ENCODE results near the gene GAS2L1.

The GAS2L1 gene

GRCh38 chr22:29327089-29327764 lies 20.8 kb downstream of the GAS2L1 start:
- peaks cover 41% of the 10 kb centered on the region for H3K36me3 ChIP-seq (ENCODE audit: control insufficient read depth, insufficient read depth, low read length)
- H3K27ac ChIP-seq (ENCODE audit: insufficient read depth, low read length, poor library complexity, severe bottlenecking) = no peak overlapping the region
- no peaks in the 10 kb centered on the region for H3K27me3 ChIP-seq (replicated peaks; ENCODE audit: control insufficient read depth, insufficient read depth, low read length, poor library complexity, severe bottlenecking)
- no peaks in the 10 kb centered on the region for H3K4me1 ChIP-seq (ENCODE audit: control insufficient read depth, insufficient read depth, low read length, poor library complexity, severe bottlenecking)
- no peak overlapping the region for H3K4me3 ChIP-seq (ENCODE audit: insufficient read depth, low read depth, low read length, poor library complexity, severe bottlenecking)
- no peak for DNase-seq
- no peaks in the 10 kb centered on the region for H3K9me3 ChIP-seq (ENCODE audit: control insufficient read depth, low read length)

- no peak for DNase-seq
- H3K4me3 ChIP-seq (ENCODE audit: insufficient read depth, low read depth, low read length, poor library complexity, severe bottlenecking) = no peak overlapping the region
- peaks cover 41% of the 10 kb centered on the region for H3K36me3 ChIP-seq (ENCODE audit: control insufficient read depth, insufficient read depth, low read length)
- no peaks in the 10 kb centered on the region for H3K9me3 ChIP-seq (ENCODE audit: control insufficient read depth, low read length)
- H3K27ac ChIP-seq (ENCODE audit: insufficient read depth, low read length, poor library complexity, severe bottlenecking) = no peak overlapping the region
- no peaks in the 10 kb centered on the region for H3K27me3 ChIP-seq (replicated peaks; ENCODE audit: control insufficient read depth, insufficient read depth, low read length, poor library complexity, severe bottlenecking)
- H3K4me1 ChIP-seq (ENCODE audit: control insufficient read depth, insufficient read depth, low read length, poor library complexity, severe bottlenecking) = no peaks in the 10 kb centered on the region
Measured at GRCh38 chr22:29328055-29328454, 21.6 kb downstream of the GAS2L1 start.

- Histone ChIP-seq H3K9me3 (ENCODE audit: control insufficient read depth, low read length) (no peaks in the 10 kb centered on the region), H3K4me3 (ENCODE audit: insufficient read depth, low read depth, low read length, poor library complexity, severe bottlenecking) (no peak overlapping the region), H3K27ac (ENCODE audit: insufficient read depth, low read length, poor library complexity, severe bottlenecking) (no peak overlapping the region), H3K4me1 (ENCODE audit: control insufficient read depth, insufficient read depth, low read length, poor library complexity, severe bottlenecking) (no peaks in the 10 kb centered on the region), H3K36me3 (ENCODE audit: control insufficient read depth, insufficient read depth, low read length) (peaks cover 41% of the 10 kb centered on the region), H3K27me3 (replicated peaks; ENCODE audit: control insufficient read depth, insufficient read depth, low read length, poor library complexity, severe bottlenecking) (no peaks in the 10 kb centered on the region)
- DNase-seq = no peak
Measured at GRCh38 chr22:29328566-29329500, 22.4 kb downstream of the GAS2L1 start.

GRCh38 chr22:29329581-29329980 lies 23.1 kb downstream of the GAS2L1 start:
- Histone ChIP-seq H3K27me3 (replicated peaks; ENCODE audit: control insufficient read depth, insufficient read depth, low read length, poor library complexity, severe bottlenecking) (no peaks in the 10 kb centered on the region), H3K27ac (ENCODE audit: insufficient read depth, low read length, poor library complexity, severe bottlenecking) (no peak overlapping the region), H3K4me1 (ENCODE audit: control insufficient read depth, insufficient read depth, low read length, poor library complexity, severe bottlenecking) (no peaks in the 10 kb centered on the region), H3K4me3 (ENCODE audit: insufficient read depth, low read depth, low read length, poor library complexity, severe bottlenecking) (no peak overlapping the region), H3K36me3 (ENCODE audit: control insufficient read depth, insufficient read depth, low read length) (peaks cover 47% of the 10 kb centered on the region), H3K9me3 (ENCODE audit: control insufficient read depth, low read length) (no peaks in the 10 kb centered on the region)
- no peak for DNase-seq

- no peak for DNase-seq
- H3K27ac ChIP-seq (ENCODE audit: insufficient read depth, low read length, poor library complexity, severe bottlenecking) = no peak overlapping the region
- H3K9me3 ChIP-seq (ENCODE audit: control insufficient read depth, low read length) = no peaks in the 10 kb centered on the region
- no peaks in the 10 kb centered on the region for H3K27me3 ChIP-seq (replicated peaks; ENCODE audit: control insufficient read depth, insufficient read depth, low read length, poor library complexity, severe bottlenecking)
- H3K4me3 ChIP-seq (ENCODE audit: insufficient read depth, low read depth, low read length, poor library complexity, severe bottlenecking) = no peak overlapping the region
- peaks cover 54% of the 10 kb centered on the region for H3K36me3 ChIP-seq (ENCODE audit: control insufficient read depth, insufficient read depth, low read length)
- no peaks in the 10 kb centered on the region for H3K4me1 ChIP-seq (ENCODE audit: control insufficient read depth, insufficient read depth, low read length, poor library complexity, severe bottlenecking)
Measured at GRCh38 chr22:29330291-29330690, 23.8 kb downstream of the GAS2L1 start.

- Histone ChIP-seq H3K4me3 (ENCODE audit: insufficient read depth, low read depth, low read length, poor library complexity, severe bottlenecking) (no peak overlapping the region), H3K36me3 (ENCODE audit: control insufficient read depth, insufficient read depth, low read length) (peaks cover 59% of the 10 kb centered on the region), H3K27ac (ENCODE audit: insufficient read depth, low read length, poor library complexity, severe bottlenecking) (no peak overlapping the region), H3K27me3 (replicated peaks; ENCODE audit: control insufficient read depth, insufficient read depth, low read length, poor library complexity, severe bottlenecking) (no peaks in the 10 kb centered on the region), H3K4me1 (ENCODE audit: control insufficient read depth, insufficient read depth, low read length, poor library complexity, severe bottlenecking) (no peaks in the 10 kb centered on the region), H3K9me3 (ENCODE audit: control insufficient read depth, low read length) (no peaks in the 10 kb centered on the region)
- no peak for DNase-seq
Measured at GRCh38 chr22:29330753-29331152, 24.3 kb downstream of the GAS2L1 start.

- Histone ChIP-seq H3K4me1 (ENCODE audit: control insufficient read depth, insufficient read depth, low read length, poor library complexity, severe bottlenecking) (no peaks in the 10 kb centered on the region), H3K4me3 (ENCODE audit: insufficient read depth, low read depth, low read length, poor library complexity, severe bottlenecking) (no peak overlapping the region), H3K9me3 (ENCODE audit: control insufficient read depth, low read length) (no peaks in the 10 kb centered on the region), H3K36me3 (ENCODE audit: control insufficient read depth, insufficient read depth, low read length) (peaks cover 63% of the 10 kb centered on the region), H3K27me3 (replicated peaks; ENCODE audit: control insufficient read depth, insufficient read depth, low read length, poor library complexity, severe bottlenecking) (no peaks in the 10 kb centered on the region), H3K27ac (ENCODE audit: insufficient read depth, low read length, poor library complexity, severe bottlenecking) (no peak overlapping the region)
- no peak for DNase-seq
Measured at GRCh38 chr22:29331213-29331612, 24.8 kb downstream of the GAS2L1 start.

- Histone ChIP-seq H3K36me3 (ENCODE audit: control insufficient read depth, insufficient read depth, low read length) (peaks cover 61% of the 10 kb centered on the region), H3K4me1 (ENCODE audit: control insufficient read depth, insufficient read depth, low read length, poor library complexity, severe bottlenecking) (no peaks in the 10 kb centered on the region), H3K27me3 (replicated peaks; ENCODE audit: control insufficient read depth, insufficient read depth, low read length, poor library complexity, severe bottlenecking) (no peaks in the 10 kb centered on the region), H3K9me3 (ENCODE audit: control insufficient read depth, low read length) (no peaks in the 10 kb centered on the region), H3K27ac (ENCODE audit: insufficient read depth, low read length, poor library complexity, severe bottlenecking) (no peak overlapping the region), H3K4me3 (ENCODE audit: insufficient read depth, low read depth, low read length, poor library complexity, severe bottlenecking) (no peak overlapping the region)
- DNase-seq = no peak
Measured at GRCh38 chr22:29331658-29332300, 25.3 kb downstream of the GAS2L1 start.

- no peak for DNase-seq
- Histone ChIP-seq H3K36me3 (ENCODE audit: control insufficient read depth, insufficient read depth, low read length) (peaks cover 68% of the 10 kb centered on the region), H3K4me1 (ENCODE audit: control insufficient read depth, insufficient read depth, low read length, poor library complexity, severe bottlenecking) (no peaks in the 10 kb centered on the region), H3K4me3 (ENCODE audit: insufficient read depth, low read depth, low read length, poor library complexity, severe bottlenecking) (no peak overlapping the region), H3K27ac (ENCODE audit: insufficient read depth, low read length, poor library complexity, severe bottlenecking) (no peak overlapping the region), H3K9me3 (ENCODE audit: control insufficient read depth, low read length) (no peaks in the 10 kb centered on the region), H3K27me3 (replicated peaks; ENCODE audit: control insufficient read depth, insufficient read depth, low read length, poor library complexity, severe bottlenecking) (no peaks in the 10 kb centered on the region)
Measured at GRCh38 chr22:29332886-29333496, 26.5 kb downstream of the GAS2L1 start.
